ENCODE measurements around the gene CCDC57.

DNA sequence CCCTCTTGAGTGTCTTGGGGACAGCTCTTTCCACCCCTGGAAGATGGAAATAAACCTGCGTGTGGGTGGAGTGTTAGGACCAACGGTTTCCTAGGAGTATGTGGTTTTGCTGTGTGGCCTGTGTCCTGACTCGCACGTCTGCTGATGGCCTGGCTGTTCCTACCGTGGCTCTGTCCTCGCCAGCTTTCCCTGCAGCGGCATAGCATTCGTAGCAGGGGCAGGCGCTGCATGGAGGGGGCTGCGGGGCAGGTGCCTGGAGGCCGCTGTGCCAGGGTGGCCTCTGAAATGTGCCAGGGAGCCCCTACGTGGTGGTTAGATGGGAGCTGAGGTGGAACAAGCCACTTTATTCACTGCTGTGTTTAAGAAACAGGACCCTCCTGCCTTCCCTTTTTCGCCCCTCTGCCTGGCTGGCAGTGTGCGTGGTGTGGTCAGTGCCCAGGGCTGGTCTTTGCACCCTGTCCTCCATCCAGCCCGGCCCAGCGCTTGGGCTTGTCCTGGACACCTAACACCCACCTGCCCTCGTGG lies 26.8 kb upstream of the CCDC57 start:
- TF ChIP-seq, protein P1, sequence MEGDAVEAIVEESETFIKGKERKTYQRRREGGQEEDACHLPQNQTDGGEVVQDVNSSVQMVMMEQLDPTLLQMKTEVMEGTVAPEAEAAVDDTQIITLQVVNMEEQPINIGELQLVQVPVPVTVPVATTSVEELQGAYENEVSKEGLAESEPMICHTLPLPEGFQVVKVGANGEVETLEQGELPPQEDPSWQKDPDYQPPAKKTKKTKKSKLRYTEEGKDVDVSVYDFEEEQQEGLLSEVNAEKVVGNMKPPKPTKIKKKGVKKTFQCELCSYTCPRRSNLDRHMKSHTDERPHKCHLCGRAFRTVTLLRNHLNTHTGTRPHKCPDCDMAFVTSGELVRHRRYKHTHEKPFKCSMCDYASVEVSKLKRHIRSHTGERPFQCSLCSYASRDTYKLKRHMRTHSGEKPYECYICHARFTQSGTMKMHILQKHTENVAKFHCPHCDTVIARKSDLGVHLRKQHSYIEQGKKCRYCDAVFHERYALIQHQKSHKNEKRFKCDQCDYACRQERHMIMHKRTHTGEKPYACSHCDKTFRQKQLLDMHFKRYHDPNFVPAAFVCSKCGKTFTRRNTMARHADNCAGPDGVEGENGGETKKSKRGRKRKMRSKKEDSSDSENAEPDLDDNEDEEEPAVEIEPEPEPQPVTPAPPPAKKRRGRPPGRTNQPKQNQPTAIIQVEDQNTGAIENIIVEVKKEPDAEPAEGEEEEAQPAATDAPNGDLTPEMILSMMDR (IDR thresholded peaks at IDR 0.05; ENCODE audit: low read depth, low read length, poor library complexity, severe bottlenecking) = no peak
- no peak for TF ChIP-seq EZH2phosphoT487 (IDR thresholded peaks at IDR 0.05; ENCODE audit: borderline replicate concordance, low read length)
